ENCODE data around the gene ACAP3.

The ACAP3 gene

GRCh38 chr1:1244192-1244811 is 63.4 kb downstream of the ACAP3 start:
- no peak for DNase-seq (ENCODE audit: low spot score)

DNA sequence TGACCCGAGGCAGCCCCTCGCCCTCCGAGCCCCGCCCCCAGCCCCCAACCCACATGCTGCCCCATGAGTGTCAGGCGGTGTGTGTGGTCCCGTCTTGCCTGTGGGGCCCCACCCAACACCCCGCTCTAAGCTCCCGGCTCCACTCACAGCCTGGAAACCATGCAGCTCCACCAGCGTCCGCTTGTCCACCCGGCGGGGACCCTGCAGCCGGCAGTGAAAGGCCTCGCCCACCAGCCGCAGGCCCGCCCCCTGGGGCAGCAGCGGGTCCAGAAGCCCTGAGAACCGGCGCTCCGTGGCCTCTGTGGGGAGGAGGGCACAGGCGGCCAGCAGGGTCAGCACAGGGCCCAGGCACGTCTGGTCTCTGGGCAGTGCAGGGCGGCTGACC is 63.9 kb downstream of the ACAP3 start:
- no peak for DNase-seq (ENCODE audit: low spot score)

- DNase-seq (ENCODE audit: low spot score): no peak
These were observed 64.5 kb downstream of the ACAP3 start for GRCh38 chr1:1243266-1243660.

GRCh38 chr1:1242461-1243265 is 65.1 kb downstream of the ACAP3 start:
- no peak for DNase-seq (ENCODE audit: low spot score)
